Hepatocyte (in vitro differentiated cells): ENCODE results near the gene ADAMTS19. TPM values are rescaled to one million over a fixed set of nuclear protein-coding genes. Genes with fewer than 3 reads are reported as not detected.
"Not testable (repeated sequence)": the region's sequence is repeated elsewhere in the genome, so short reads cannot be mapped to it uniquely, and the experiment has no call there.

Source experiments
- DNase-seq: peaks from one replicate; pipeline ENCODE4 v3.0.0-alpha.2; 2016; ENCODE audit warnings: low spot score
- H2AFZ ChIP-seq: fragments of 200-600 bp; sonication (generic); 2 replicates; pipeline ENCODE4 v1.6.0; 2016; ENCODE audit warnings: antibody characterized with exemption, mild to moderate bottlenecking
- H3K27ac ChIP-seq: fragments of 200-600 bp; sonication (generic); 2 replicates; pipeline ENCODE4 v1.5.1; 2016; ENCODE audit warnings: mild to moderate bottlenecking
- H3K27me3 ChIP-seq: fragments of 200-600 bp; sonication (generic); 2 replicates; pipeline ENCODE4 v1.6.1; 2016
- H3K36me3 ChIP-seq: fragments of 200-600 bp; sonication (generic); replicated peaks from 2 replicates; pipeline ENCODE4 v1.5.1; 2016; ENCODE audit warnings: low read depth; ENCODE audit not compliant: insufficient read depth
- H3K4me1 ChIP-seq: fragments of 200-600 bp; sonication (generic); 2 replicates; pipeline ENCODE4 v1.5.1; 2016; ENCODE audit warnings: mild to moderate bottlenecking, moderate library complexity; ENCODE audit not compliant: insufficient read depth
- H3K4me2 ChIP-seq: fragments of 200-600 bp; sonication (generic); 2 replicates; pipeline ENCODE4 v1.6.0; 2016
- H3K4me3 ChIP-seq: fragments of 200-600 bp; sonication (generic); 2 replicates; pipeline ENCODE4 v1.5.1; 2016; ENCODE audit warnings: mild to moderate bottlenecking
- H3K79me2 ChIP-seq: fragments of 200-600 bp; sonication (generic); 2 replicates; pipeline ENCODE4 v1.6.0; 2017; ENCODE audit warnings: mild to moderate bottlenecking
- H3K9me2 ChIP-seq: fragments of 200-600 bp; sonication (generic); replicated peaks from 2 replicates; pipeline ENCODE4 v1.6.0; 2017; ENCODE audit warnings: mild to moderate bottlenecking; ENCODE audit not compliant: insufficient read depth
- H3K9me3 ChIP-seq: fragments of 200-600 bp; sonication (generic); 2 replicates; pipeline ENCODE4 v1.5.1; 2016; ENCODE audit warnings: low read depth, mild to moderate bottlenecking
- H4K20me1 ChIP-seq: fragments of 200-600 bp; sonication (generic); 2 replicates; pipeline ENCODE4 v1.6.0; 2016; ENCODE audit warnings: mild to moderate bottlenecking; ENCODE audit not compliant: insufficient read depth, poor library complexity, severe bottlenecking
- EZH2 ChIP-seq: fragments of 200-600 bp; sonication (generic); IDR thresholded peaks from 2 replicates; pipeline ENCODE4 v1.6.1; 2016; ENCODE audit warnings: antibody characterized with exemption, mild to moderate bottlenecking, borderline replicate concordance
- EZH2phosphoT487 ChIP-seq: fragments of 200-600 bp; sonication (generic); IDR thresholded peaks from one replicate; pipeline ENCODE4 v1.6.1; 2018; ENCODE audit warnings: antibody characterized with exemption, mild to moderate bottlenecking, low read depth, moderate library complexity; ENCODE audit not compliant: unreplicated experiment, severe bottlenecking
- whole genome bisulfite sequencing: methylation state at CpG from one replicate; pipeline ENCODE4 v1.1.6; 2016; ENCODE audit warnings: low lambda C conversion rate; ENCODE audit errors: missing lambda C conversion rate; 5-methylcytosine and 5-hydroxymethylcytosine counted together
- polyA plus RNA-seq: library from polyadenylated mRNA; unstranded; fragments of >200 nt; fragmentation: Nextera tagmentation; extraction: Ambion mirVana; gene quantifications from 2 replicates; pipeline ENCODE4 v1.2.1, GENCODE V29; 2016
- total RNA-seq: library from RNA; depleted of rRNA; stranded (reverse); fragments of >200 nt; gene quantifications from 2 replicates; pipeline ENCODE4 v1.2.3, GENCODE V29; 2014
- TF ChIP-seq, protein P1 (sequence below): fragments of 200-600 bp; sonication (generic); IDR thresholded peaks from 2 replicates; pipeline ENCODE4 v1.5.1; 2016; ENCODE audit warnings: antibody characterized with exemption, mild to moderate bottlenecking; ENCODE audit not compliant: poor library complexity

ADAMTS19 gene
- total and polyA plus RNA-seq, 2 experiments from 2014 or later = 1.8 to 5.0 TPM

DNA sequence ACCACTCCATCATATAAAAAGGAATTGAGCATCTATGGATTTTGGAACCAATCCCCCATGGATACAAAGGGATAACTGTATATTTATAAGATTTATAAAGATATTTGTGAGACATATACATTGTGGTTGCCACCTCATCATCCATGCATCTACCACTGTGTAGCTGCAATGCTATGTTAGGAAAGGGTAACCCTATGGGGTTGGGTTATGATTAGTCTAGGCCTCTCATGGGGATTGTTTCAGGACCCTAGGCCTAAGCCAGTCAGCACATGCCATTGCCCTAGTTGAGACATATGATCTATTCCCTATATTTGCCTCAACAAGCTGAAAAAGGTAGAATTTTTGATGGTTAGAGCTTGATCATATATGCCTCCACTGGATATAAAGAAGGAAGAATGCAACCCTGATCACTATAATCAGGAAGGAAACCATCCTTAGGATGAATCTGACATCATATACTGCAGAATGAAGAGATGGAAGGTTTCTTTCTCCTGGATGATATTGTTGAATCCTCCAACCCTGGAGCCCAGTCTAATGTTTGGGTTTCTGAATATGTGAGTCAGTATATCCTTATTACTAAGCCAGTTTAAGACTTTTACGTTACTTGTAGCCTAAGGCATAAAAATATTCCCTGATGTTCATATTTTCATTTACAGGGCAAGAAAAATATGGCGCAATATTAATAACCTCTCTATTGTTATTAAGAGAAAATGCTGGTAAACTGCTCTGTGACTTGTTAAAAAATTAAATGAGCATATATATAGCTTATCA, 94.2 kb downstream of the ADAMTS19 start:
- H3K4me1 ChIP-seq = no peaks in the 10 kb centered on the region
- no peaks in the 10 kb centered on the region for H4K20me1 ChIP-seq
- no peaks in the 10 kb centered on the region for H3K9me3 ChIP-seq
- H3K27ac ChIP-seq = no peak overlapping the region
- no peaks in the 10 kb centered on the region for H3K36me3 ChIP-seq
- H2AFZ ChIP-seq = no peak overlapping the region
- H3K27me3 ChIP-seq = no peaks in the 10 kb centered on the region
- no peaks in the 10 kb centered on the region for H3K9me2 ChIP-seq
- H3K4me3 ChIP-seq = no peak overlapping the region
- no peak overlapping the region for H3K4me2 ChIP-seq
- no peak for TF ChIP-seq EZH2
- TF ChIP-seq EZH2phosphoT487 = no peak
- TF ChIP-seq, protein P1, sequence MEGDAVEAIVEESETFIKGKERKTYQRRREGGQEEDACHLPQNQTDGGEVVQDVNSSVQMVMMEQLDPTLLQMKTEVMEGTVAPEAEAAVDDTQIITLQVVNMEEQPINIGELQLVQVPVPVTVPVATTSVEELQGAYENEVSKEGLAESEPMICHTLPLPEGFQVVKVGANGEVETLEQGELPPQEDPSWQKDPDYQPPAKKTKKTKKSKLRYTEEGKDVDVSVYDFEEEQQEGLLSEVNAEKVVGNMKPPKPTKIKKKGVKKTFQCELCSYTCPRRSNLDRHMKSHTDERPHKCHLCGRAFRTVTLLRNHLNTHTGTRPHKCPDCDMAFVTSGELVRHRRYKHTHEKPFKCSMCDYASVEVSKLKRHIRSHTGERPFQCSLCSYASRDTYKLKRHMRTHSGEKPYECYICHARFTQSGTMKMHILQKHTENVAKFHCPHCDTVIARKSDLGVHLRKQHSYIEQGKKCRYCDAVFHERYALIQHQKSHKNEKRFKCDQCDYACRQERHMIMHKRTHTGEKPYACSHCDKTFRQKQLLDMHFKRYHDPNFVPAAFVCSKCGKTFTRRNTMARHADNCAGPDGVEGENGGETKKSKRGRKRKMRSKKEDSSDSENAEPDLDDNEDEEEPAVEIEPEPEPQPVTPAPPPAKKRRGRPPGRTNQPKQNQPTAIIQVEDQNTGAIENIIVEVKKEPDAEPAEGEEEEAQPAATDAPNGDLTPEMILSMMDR = no peak
- no peaks in the 10 kb centered on the region for H3K79me2 ChIP-seq
- 92% methylated on average over 2 of the region's 2 CpGs for WGBS
- DNase-seq = no peak

DNA sequence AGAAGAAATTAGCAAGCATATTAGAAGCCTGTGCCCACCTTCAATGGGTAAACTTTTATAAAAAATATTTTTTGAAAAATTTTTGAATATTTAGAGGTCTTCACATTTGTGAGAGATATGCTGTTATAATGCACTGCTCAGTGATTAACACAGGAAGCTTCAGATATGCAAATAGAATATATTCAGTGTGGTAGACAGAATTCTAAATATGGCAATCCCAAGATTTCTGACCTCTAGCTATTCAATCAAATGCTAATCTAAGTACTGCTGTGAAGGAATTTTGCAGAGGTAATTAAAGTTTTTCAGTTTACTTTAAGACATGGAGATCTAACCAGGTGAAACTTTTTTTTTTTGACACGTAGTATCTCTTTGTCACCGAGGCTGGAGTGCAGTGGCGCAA, 103.5 kb downstream of the ADAMTS19 start:
- H3K4me2 ChIP-seq = no peak overlapping the region
- H3K27me3 ChIP-seq = no peaks in the 10 kb centered on the region
- no peak overlapping the region for H2AFZ ChIP-seq
- H3K4me3 ChIP-seq = no peak overlapping the region
- no peak for TF ChIP-seq EZH2
- 90% methylated on average over 3 of the region's 3 CpGs for WGBS
- H3K27ac ChIP-seq = no peak overlapping the region
- no peaks in the 10 kb centered on the region for H3K9me2 ChIP-seq
- no peaks in the 10 kb centered on the region for H4K20me1 ChIP-seq
- no peaks in the 10 kb centered on the region for H3K36me3 ChIP-seq
- H3K4me1 ChIP-seq = no peaks in the 10 kb centered on the region
- H3K79me2 ChIP-seq = no peaks in the 10 kb centered on the region
- DNase-seq = no peak
- no peaks in the 10 kb centered on the region for H3K9me3 ChIP-seq

DNA sequence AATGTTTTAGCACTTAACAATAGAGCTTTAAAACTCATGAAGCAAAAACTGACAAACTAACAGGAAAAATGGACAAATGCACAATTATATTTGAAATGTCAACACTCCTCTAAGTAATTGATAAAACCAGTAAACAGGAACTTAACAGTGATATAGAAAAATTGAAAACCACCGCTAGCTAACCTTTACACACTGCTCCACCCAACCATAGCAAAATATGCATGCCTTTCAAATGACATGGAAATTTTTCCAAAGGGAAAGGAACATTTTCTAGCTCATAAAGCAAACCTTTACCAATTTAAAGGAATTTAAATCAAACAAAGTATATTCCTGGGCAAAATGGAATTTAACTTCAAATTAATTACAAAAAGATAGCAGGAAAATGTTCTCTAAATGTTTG, 109.2 kb downstream of the ADAMTS19 start:
- Histone ChIP-seq H2AFZ (no peak overlapping the region), H3K79me2 (no peaks in the 10 kb centered on the region), H3K27ac (no peak overlapping the region), H3K4me1 (no peaks in the 10 kb centered on the region), H3K36me3 (no peaks in the 10 kb centered on the region), H4K20me1 (no peaks in the 10 kb centered on the region), H3K9me3 (no peaks in the 10 kb centered on the region), H3K4me3 (no peak overlapping the region), H3K9me2 (no peaks in the 10 kb centered on the region), H3K27me3 (no peaks in the 10 kb centered on the region), H3K4me2 (no peak overlapping the region)
- 100% methylated on average over 1 of the region's 1 CpG for WGBS
- TF ChIP-seq, protein P1 = no peak
- TF ChIP-seq EZH2 = no peak
- DNase-seq = no peak

DNA sequence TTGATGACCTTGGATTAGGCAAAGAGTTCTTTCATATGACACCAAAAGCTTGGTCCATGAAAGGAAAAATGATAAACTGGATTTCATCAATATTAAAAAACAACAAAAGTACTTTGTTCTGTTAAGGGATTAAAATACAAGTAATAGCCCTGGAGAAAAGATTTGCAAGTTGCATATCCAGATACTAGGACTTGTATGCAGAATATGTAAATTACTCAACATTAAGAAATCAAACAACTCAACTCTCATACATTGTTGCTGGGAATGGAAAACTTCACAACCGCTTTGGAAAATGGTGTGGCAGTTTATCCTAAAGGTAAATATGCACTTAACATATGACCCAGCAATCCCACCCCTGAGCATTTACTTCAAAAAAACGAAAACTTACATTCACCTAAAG, 112.0 kb downstream of the ADAMTS19 start:
- H3K9me3 ChIP-seq = no peaks in the 10 kb centered on the region
- 74% methylated on average over 2 of the region's 2 CpGs for WGBS
- no peak for TF ChIP-seq EZH2phosphoT487
- TF ChIP-seq, protein P1 = no peak
- TF ChIP-seq EZH2 = no peak

DNA sequence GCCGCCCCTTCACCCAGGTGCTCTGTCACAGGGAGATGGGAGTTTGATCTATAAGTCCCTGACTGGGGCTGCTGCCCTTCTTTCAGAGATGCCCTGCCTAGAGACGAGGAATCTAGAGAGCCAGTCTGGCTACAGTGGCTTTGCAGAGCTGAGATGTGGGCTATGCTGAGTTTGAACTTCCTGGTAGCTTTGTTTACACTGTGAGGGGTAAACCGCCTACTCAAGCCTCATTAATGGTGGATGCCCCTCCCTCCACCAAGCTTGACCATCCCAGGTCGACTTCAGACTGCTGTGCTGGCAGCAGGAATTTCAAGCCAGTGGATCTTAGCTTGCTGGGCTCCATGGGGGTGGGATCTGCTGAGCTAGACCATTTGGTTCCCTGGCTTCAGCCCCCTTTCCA, 124.4 kb downstream of the ADAMTS19 start:
- not testable (repeated sequence) for H4K20me1 ChIP-seq, DNase-seq, H3K27ac ChIP-seq, H3K9me2 ChIP-seq, H2AFZ ChIP-seq, H3K4me2 ChIP-seq, H3K9me3 ChIP-seq, H3K27me3 ChIP-seq, H3K4me1 ChIP-seq, H3K4me3 ChIP-seq, H3K36me3 ChIP-seq, H3K79me2 ChIP-seq
- WGBS = 62% methylated on average over 3 of the region's 4 CpGs

More for the DNA sequence above, 112.0 kb downstream of the ADAMTS19 start:
- Histone ChIP-seq H3K36me3 (no peaks in the 10 kb centered on the region), H2AFZ (no peak overlapping the region), H3K79me2 (no peaks in the 10 kb centered on the region), H3K27ac (no peak overlapping the region), H3K4me3 (no peak overlapping the region), H3K4me1 (no peaks in the 10 kb centered on the region), H3K9me2 (no peaks in the 10 kb centered on the region), H3K27me3 (no peaks in the 10 kb centered on the region), H3K4me2 (no peak overlapping the region), H4K20me1 (no peaks in the 10 kb centered on the region)
- DNase-seq = no peak
